Epidermal melanocyte (primary cell): ENCODE measurements around the gene SCO2.
A peak's percentile ranks its signal among the peaks of the same experiment; 100 is the strongest.

Source experiments
- DNase-seq: peaks from one replicate; pipeline ENCODE4 v3.0.0; 2011; ENCODE audit warnings: low spot score; ENCODE audit not compliant: insufficient read length

Gene SCO2

DNA sequence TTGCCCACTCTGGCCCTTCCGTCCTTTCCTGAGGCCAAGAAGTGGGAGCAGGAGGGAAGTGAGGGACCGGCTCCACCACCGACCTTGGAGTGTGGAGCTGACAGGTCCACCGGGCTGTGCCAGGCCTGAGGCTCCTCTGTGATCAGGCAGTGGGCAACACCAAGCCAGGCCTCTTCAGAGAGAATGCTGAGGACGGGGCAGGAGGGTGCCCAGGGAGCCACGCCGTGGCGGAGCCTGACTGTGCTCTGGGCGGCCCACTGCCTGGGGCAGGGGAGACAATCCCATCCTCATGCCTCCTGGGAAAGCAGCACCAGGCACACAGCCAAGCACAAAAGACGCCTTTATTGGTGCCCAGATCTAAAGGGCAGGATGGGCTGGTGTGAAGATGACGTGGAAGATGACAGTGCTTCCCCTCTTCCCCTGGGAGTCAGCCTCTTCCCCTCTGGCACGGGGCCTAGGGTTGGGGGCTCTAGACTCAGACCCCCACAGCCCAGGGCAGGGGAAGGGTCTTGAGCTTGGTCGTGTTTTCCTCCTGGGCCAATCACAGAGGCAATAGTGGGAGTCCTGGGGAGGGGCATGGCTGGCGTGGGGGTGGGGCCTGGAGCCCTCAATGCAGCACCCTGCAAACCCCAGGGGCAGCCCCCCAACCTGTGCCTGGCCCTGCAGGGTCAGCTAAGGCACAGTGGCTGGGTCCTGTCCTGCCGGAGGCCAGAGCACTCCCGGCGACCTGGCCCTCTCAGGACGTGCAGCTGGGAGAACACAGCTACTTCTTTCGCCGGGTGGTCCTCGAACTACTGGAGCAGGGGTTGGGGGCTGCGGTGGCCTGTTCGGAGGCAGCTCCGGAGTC is 22.5 kb downstream of the SCO2 start:
- DNase-seq, result no peak

- DNase-seq, result no peak
Observed at GRCh38 chr22:50502096-50502495, 23.3 kb downstream of the SCO2 start.

DNA sequence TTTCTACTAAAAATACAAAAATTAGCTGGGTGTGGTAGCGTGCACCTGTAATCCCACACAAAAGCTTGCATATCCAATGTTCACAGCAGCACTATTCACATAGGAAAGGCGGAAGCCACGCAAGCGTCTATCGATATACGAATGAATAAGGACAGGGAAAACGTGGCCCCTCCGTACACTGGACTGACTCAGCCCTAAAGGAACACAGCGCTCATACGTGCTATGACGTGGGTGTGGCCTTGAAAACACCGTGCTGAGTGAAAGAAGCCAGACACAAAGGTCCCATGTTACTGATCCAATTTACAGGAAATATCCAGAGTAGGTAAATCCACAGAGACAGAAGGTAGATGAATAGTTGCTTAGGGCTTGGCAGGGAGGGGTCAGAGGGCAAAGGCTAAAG is 24.9 kb downstream of the SCO2 start:
- DNase-seq, result no peak

DNA sequence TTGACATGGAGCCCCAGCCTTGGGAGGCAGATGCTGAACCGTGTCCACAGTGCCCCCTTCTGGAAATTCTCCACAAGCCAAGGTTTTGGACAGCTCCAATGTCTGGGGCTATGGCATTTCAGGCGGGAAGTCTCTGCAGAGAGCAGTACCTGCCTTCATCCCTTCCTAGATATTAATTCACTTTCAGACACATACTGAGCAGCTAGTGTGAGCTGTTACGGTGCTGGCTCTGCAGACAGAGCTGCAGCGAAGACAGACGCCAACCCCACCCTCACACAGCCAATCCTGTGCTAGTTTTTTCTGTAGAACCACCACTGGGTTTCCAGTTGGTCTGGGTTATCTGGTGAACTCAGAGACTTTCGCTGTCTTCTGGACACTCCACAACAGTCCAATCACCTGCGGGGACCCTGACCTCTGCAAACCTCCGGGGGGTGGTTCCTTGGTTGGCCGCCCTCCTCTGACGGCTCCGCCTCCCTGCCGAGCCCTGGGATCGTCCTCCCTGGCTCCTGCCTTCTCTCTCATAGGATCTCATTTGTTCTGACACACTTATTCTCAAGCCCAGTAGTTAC is 27.0 kb downstream of the SCO2 start:
- peak; percentile 73 for DNase-seq

DNA sequence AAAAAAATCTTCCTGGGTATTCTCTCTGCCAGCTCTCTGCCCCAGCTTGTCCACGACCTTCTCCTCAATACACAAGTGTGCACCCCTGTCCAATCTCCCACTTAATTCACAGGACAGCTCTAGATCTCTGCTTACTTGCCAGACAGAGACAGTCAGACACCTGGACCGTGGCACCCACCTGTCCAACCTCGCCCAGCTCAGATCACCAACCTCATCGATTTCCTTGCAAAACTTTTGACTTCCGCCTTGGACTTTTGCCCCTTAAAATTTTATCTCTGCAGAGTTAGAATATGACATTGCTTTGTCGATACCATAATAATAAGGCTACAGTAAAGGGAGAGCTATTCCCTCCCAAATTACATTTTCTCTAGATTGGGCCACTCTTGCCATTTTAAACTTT is 28.3 kb downstream of the SCO2 start:
- DNase-seq, result no peak

GRCh38 chr22:50490531-50491308 is 34.7 kb downstream of the SCO2 start:
- peak; percentile 11 for DNase-seq

GRCh38 chr22:50489363-50490243 is 35.8 kb downstream of the SCO2 start:
- no peak for DNase-seq

- DNase-seq, result no peak
Observed at GRCh38 chr22:50488886-50489285, 36.5 kb downstream of the SCO2 start.

DNA sequence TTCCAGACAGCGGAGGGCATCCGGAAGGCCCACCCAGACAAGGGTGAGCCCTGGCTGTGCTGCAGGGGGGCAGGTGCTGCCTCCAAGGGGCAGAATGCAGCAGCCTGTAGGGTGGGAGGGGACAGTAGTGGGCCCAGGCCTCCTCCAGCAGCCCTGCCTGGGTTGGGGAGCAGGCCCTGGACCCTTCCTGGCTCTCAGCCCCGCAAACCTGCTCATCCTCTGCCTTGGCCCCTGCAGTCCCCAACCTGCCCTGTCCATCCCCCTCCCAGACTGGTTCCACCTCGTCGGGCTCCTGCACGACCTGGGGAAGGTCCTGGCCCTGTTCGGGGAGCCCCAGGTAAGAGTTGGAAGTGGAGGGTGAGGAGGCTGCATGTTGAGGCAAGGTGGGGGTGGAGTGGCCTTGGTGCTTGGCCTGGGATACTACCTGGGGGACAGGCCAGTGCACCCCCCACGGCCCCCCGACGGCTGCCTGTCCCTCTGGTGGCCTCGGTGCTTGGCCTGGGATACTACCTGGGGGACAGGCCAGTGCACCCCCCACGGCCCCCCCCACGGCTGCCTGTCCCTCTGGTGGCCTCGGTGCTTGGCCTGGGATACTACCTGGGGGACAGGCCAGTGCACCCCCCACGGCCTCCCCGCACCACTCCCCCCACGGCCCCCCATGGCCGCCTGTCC is 37.3 kb downstream of the SCO2 start:
- DNase-seq, result no peak

DNA sequence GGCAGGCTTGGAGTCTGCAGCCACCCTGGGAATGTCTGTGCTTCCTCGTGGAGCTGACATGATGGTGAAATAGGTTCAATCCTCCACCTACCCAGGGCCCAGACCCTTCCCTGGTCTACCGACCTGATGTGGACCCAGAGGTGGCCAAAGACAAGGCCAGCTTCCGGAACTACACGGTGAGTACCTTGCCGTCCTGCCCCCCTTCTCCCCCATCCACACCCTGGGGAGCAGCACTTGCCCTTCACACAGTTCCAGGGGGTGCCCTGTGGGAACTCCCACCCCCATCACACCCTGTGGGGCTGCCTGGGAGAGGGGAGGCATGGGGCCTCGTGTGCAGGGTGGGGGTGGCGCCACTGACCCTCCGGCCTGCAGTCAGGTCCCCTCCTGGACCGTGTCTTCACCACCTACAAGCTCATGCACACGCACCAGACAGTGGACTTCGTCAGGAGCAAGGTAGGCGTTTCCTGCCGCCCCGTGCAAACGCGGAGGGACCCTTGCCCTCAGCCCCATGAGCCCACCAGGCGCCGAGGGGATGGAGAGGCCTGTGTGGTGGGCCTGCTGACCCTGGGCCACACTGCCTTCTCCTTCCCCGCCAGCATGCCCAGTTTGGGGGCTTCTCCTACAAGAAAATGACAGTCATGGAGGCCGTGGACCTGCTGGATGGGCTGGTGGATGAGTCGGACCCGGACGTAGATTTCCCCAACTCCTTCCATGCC is 38.0 kb downstream of the SCO2 start:
- DNase-seq, result no peak

DNA sequence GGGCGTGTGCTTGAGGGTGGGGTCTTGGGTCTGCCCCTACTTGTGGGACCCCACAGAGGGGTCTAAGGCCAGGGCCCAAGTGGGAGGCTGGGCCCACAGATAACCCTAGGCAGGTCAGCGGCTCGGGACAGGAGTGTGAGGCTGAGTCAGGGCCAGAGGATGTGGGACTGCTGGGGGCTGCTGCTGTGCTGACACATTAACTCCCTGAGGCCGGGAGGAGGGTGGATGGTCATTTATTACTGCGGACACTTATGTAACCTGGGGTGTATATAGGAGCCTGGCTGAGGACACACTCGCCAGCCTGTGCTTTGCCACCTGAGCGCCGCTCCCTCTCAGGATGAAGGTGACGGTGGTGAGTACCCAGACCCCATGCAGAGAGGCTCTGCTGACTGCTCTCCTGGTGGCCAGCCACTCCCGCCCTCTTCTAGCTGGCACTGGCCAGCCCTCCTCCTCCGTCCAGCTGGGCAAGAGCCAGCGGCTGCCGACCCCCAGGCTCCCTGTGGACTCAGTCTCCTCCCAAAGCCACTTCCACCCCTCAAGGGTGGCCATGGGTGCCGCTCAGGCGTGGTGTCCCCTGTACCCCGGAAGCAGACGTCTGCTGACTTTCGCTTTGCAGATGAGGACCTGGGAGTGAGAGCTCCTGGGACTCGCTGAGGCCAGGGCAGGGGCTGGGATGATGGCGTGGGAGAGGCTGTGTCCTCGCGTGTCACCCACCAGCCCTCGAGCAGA is 38.7 kb downstream of the SCO2 start, which contains the start of gene MIOX:
TSS of gene MIOX (plus strand) at position 299 of the 729 bp plus-strand sequence. CDS start at position 338, 39 bp downstream.
- DNase-seq, result no peak

- no peak for DNase-seq
Observed at GRCh38 chr22:50485221-50486131, 39.9 kb downstream of the SCO2 start.

GRCh38 chr22:50483977-50484853 is 41.2 kb downstream of the SCO2 start:
- DNase-seq, result no peak

DNA sequence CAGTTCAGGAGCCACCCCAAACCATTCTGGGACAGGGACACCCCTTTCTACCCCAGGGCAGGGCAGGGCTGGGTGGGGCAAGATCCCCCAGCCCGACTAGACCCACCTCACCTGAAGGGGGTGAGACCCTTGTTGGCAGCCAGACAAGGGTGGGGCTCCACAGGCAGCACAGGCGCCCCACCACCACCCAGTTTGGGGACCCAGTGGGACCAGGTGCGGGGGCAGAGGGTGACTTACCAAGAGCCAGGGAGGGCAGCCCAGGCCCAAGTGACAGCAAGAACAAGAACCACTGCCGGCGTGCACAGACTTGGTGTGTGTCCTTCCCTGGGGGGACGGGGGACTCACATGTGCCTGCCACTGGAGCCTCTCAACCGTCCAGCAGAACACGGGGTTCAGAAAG is 41.8 kb downstream of the SCO2 start:
- no peak for DNase-seq

DNA sequence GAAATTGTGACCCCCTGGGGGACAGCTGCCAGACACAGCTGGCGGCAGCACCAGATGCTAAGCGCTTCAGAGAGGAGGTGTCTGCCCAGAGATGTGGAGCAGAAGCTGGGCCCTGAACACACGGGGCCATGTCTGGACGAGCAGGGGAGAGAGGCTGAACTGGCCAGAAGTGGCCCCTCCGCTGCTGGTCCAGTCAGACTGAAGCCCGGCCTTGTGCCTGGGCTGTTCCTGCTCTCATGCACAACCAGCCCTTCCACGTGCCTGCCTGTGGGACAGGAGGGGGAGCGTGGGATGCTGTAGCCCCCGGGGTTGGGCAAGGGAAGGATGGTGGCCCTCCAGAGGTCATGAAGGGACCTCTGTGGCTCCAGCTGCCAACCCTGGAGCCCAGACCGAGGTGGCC is 42.3 kb downstream of the SCO2 start:
- DNase-seq, result no peak

GRCh38 chr22:50482107-50483074 is 43.0 kb downstream of the SCO2 start:
- DNase-seq, result no peak
